ENCODE measurements around the gene MYRFL. TPM values are rescaled to one million over a fixed set of nuclear protein-coding genes. Genes with fewer than 3 reads are reported as not detected.

MYRFL gene
- total RNA-seq, 1 experiment from 2014 or later = not detected

Other genes with a start within 250 kb of the MYRFL start
- 332 and 348 TPM in 2 replicates for gene CCT2, start 239.8 kb upstream of the MYRFL start, total RNA-seq (2014; rRNA removed; shearing (Covaris generic))
- gene LRRC10, start 214.3 kb upstream of the MYRFL start, total RNA-seq (2014; rRNA removed; shearing (Covaris generic)) = not detected in 2 replicates
- not detected in 2 replicates for gene BEST3, start 125.9 kb upstream of the MYRFL start, total RNA-seq (2014; rRNA removed; shearing (Covaris generic))
- 12.1 and 16.7 TPM in 2 replicates for gene RAB3IP, start 86.4 kb upstream of the MYRFL start, total RNA-seq (2014; rRNA removed; shearing (Covaris generic))

All from NCI-H460 (cell line).